ENCODE measurements around the gene MTMR3.

Gene MTMR3

DNA sequence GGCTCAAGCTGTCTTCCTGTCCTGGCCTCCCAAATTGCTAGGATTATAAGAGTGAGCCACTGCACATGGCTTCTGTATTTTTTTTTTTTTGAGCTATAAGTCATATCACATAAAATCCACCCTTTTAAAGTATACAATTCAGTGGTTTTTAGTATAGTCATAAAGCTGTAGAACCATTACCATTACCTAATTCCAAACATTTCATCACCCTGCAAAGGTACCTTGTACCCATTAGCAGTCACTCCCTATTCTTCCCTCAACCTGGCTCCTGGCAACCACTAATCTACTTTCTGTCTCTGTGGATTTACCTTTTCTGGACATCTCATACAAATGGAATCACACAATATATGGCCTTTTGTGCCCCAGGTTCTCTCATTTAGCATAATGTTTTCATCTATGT, 84.5 kb downstream of the MTMR3 start:
- DNase-seq (ENCODE audit: low read depth): no peak

DNA sequence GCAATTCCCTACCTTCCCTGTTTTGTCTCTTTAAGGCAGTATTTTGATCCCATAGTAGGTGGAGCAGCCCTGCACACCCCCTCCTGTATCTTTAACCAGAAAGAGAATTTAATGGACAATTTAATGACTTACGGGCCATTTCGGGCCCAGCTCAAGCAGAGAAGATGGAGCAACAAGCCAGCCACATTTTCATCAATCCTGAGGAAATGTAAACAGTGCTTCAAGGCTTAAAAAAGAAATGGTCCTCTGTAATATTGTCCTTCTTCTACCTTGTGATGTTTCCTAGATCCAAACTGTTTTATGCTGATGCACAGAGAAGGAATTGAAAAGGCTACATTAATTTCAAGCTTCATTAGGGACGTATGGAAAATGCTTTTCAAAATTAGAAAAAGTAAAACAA, 88.6 kb downstream of the MTMR3 start:
- DNase-seq (ENCODE audit: low read depth): no peak

DNA sequence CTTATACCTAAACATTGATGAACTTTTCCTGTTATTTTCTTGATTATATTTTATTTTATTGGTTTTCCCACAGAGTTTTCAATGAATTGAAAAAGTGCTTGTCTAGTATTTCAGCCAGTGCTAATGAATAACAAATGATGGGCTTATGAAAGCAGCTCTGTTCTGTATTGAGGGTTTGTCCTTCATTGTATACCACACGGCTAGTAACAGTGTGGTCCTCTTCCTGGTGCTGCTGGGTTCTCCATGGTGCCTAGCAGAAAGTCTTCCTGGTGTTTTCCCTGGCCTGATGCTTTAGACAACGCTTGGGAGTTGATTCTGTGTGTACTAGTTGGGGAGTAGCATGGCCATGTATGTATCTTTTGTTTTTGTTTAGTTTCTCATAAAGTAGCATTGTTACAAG, 89.1 kb downstream of the MTMR3 start:
- no peak for DNase-seq (ENCODE audit: low read depth)

GRCh38 chr22:29973269-29973668, 90.3 kb downstream of the MTMR3 start:
- no peak for DNase-seq (ENCODE audit: low read depth)

GRCh38 chr22:29973680-29974079, 90.7 kb downstream of the MTMR3 start:
- DNase-seq (ENCODE audit: low read depth): peak; percentile 66

- DNase-seq (ENCODE audit: low read depth): no peak
These were observed 92.5 kb downstream of the MTMR3 start for GRCh38 chr22:29975494-29975893.

GRCh38 chr22:29977107-29977506, 94.1 kb downstream of the MTMR3 start:
- no peak for DNase-seq (ENCODE audit: low read depth)

DNA sequence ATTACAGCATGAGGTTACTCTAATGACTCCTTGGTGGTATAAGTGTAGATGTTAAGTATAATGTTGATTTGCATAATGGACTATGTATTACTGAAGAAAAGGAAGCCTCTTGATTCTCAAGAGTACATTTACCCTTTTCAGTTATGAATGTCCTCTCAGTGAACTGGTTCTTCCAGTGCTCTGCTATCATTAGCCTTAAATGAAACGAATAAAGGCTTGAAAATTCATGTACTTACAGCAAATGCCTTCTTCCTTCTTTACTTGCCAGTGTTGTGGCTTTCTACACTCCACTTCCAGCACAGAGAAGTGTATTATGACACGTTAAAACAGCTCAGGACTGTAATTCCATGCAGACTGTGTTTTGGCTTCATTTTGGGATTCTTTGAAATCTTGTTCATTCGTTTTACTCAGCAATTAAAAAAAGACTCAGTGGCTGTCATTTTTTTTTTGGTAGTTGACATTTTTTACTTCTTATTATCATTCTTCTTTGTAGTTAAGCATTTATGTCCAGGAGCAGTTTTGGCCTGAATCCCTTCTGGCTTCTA, 96.9 kb downstream of the MTMR3 start:
- DNase-seq (ENCODE audit: low read depth): no peak

DNA sequence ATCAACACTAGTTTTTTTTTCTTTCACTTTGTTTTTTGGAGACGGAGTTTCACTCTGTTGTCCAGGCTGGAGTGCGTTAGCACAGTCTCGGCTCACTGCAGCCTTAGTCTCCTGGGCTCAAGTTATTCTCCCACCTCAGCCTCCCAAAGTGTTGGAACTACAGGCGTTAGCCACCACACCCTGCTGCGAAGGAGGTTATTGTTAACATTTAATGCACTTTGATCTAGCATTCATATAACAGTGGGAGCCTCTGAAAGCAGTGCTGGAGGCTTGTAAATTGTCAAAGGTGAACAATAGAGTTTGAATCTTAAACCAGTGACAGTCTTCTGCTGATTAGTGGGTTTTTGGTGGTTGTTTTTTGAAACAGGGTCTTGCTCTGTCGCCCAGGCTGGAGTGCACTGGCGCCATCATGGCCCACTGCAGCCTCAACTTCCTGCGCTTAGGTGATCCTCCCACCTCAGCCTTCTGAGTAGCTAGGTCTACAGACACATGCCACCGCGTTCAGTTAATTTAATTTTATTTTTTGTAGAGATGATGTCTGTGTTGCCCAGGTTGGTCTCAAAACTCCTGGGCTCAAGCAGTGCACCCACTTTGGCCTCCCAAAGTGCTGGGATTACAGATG, 100.4 kb downstream of the MTMR3 start:
- DNase-seq (ENCODE audit: low read depth): no peak

- DNase-seq (ENCODE audit: low read depth): no peak
These were observed 102.9 kb downstream of the MTMR3 start for GRCh38 chr22:29985912-29986311.

GRCh38 chr22:29987137-29987536, 104.2 kb downstream of the MTMR3 start:
- no peak for DNase-seq (ENCODE audit: low read depth)

- DNase-seq (ENCODE audit: low read depth): peak; percentile 24
These were observed 105.7 kb downstream of the MTMR3 start for GRCh38 chr22:29988719-29989118.

DNA sequence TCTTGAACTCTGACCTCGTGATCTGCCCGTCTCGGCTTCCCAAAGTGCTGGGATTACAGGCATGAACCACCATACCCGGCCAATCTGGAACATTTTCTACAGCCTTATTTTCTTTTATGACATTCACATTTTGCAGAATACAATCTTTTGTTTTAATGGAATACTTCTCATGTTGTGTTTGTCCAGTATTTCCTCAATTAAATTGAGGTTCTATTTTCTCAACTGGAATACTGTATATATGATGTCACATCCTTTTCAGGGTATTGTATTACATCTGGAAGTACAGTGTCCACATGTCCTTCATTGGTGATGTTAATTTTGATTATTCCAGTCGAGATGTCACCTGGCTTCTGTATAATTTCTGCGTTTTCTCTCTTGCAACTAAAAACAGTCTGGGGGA, 106.5 kb downstream of the MTMR3 start:
- DNase-seq (ENCODE audit: low read depth): no peak

DNA sequence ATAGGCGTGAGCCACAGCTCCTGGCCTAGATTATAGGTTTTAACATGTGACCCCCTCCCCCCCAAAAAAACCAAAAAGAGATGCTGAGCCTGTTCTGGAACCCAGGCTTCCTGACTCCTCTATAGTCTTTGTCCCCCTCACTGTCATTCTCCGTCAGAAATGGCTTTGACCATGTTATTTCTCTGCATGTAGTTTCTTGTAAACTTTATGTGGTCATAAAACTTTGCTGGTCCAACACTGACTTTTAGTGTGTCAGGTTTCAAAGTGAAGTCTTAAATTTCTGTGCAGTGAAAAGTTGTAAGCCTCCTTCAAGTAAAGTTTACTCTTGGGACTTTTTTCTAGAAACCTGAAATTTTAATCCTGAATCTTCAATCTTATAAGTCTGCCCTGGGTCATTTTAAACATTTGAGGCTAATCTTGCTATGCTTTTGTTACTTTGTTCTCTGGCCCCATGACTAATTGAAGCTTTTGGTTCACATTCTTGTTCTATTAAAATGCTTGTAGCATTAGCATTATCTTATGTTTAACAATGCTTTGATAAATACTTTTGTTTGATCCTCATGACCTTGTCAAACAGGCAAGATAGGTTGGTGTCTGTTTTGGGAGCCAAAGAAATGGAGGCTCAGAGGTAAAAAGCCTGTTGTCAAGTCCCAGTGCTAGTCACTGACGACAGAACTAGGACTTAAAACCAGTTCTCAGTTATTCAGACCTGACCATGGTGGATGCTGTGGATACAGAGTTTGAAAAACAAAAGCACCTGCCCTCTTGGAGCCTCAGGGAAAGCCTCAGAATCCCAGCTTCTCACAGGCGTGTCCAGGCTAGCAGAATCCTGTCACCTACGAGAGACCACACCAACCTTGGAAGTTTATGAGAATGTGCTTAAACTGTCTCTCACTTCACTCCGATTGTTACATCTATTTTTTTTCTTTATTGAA, 109.6 kb downstream of the MTMR3 start:
- DNase-seq (ENCODE audit: low read depth): peak; percentile 41

GRCh38 chr22:29994027-29994715, 111.2 kb downstream of the MTMR3 start:
- DNase-seq (ENCODE audit: low read depth): peak; percentile 91

GRCh38 chr22:29994943-29995342, 112.0 kb downstream of the MTMR3 start:
- DNase-seq (ENCODE audit: low read depth): peak; percentile 84

- no peak for DNase-seq (ENCODE audit: low read depth)
These were observed 114.1 kb downstream of the MTMR3 start for GRCh38 chr22:29997107-29997506.

DNA sequence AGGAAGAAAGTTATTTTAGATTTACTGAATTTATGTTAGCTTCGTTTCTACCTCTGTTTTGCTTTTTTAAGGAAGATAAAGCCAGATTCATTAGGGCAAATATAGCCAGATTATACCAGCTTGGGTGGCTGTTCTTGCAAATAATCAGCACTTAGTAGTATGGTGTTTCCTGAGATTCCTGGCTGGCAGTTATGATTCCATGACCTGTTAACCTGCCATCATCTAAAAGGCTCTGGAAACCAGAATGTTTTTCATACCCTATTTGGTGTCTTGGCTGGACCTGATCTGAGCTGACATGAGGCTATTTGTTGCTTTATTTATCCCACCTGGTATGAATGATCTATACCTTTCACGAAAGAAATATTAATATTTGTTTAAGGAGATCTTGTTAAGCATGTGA, 114.5 kb downstream of the MTMR3 start:
- no peak for DNase-seq (ENCODE audit: low read depth)

GRCh38 chr22:29998627-29999384, 115.8 kb downstream of the MTMR3 start:
- DNase-seq (ENCODE audit: low read depth): no peak

- peak; percentile 69 for DNase-seq (ENCODE audit: low read depth)
These were observed 117.6 kb downstream of the MTMR3 start for GRCh38 chr22:30000566-30000965.

- no peak for DNase-seq (ENCODE audit: low read depth)
These were observed 118.5 kb downstream of the MTMR3 start for GRCh38 chr22:30001459-30001858.
